ENCODE data around the gene PIK3R5.

PIK3R5 gene

DNA sequence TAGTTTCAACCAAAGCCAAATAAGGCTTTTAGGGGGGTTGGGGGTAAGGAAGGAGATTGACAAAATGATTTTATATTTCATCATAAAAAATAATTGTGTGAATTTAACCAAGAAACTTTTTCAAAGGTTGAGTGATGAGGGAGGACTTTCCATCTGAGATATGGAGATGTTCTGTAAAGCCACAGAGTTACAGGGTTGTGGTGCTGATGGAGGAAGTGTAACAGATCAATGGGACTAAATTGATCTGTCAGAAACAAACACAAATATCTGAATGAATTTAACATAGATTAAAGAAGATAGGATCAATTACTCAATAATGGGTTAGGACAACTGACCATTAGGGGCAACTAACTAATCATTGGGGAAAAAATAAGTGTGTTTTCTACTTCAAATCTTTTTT is 14.2 kb upstream of the PIK3R5 start:
- TF ChIP-seq, protein P1, sequence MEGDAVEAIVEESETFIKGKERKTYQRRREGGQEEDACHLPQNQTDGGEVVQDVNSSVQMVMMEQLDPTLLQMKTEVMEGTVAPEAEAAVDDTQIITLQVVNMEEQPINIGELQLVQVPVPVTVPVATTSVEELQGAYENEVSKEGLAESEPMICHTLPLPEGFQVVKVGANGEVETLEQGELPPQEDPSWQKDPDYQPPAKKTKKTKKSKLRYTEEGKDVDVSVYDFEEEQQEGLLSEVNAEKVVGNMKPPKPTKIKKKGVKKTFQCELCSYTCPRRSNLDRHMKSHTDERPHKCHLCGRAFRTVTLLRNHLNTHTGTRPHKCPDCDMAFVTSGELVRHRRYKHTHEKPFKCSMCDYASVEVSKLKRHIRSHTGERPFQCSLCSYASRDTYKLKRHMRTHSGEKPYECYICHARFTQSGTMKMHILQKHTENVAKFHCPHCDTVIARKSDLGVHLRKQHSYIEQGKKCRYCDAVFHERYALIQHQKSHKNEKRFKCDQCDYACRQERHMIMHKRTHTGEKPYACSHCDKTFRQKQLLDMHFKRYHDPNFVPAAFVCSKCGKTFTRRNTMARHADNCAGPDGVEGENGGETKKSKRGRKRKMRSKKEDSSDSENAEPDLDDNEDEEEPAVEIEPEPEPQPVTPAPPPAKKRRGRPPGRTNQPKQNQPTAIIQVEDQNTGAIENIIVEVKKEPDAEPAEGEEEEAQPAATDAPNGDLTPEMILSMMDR (IDR thresholded peaks at IDR 0.05; ENCODE audit: low read depth, low read length), result no peak
- no peak overlapping the region for H3K4me3 ChIP-seq (ENCODE audit: low read depth, low read length)

DNA sequence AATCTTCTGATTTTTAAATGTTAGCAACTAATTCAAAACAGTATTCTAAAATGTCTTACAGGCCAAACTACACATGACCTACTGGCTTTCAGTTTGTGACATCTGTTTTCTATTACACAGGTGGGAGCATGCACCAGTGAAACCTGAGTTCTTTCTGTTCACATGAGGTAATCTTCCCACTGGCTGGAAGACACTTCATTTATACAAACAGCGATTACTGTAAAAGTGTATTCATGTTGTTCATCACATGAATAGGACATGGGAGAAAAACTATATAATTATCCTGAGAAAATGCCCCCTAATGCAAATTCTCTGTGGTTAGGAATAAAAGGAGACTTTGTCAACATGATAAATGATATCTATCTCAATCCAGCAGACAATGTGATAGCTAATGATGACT is 11.1 kb upstream of the PIK3R5 start:
- TF ChIP-seq, protein P1 (IDR thresholded peaks at IDR 0.05; ENCODE audit: low read depth, low read length), result no peak
- H3K4me3 ChIP-seq (ENCODE audit: low read depth, low read length), result no peak overlapping the region

DNA sequence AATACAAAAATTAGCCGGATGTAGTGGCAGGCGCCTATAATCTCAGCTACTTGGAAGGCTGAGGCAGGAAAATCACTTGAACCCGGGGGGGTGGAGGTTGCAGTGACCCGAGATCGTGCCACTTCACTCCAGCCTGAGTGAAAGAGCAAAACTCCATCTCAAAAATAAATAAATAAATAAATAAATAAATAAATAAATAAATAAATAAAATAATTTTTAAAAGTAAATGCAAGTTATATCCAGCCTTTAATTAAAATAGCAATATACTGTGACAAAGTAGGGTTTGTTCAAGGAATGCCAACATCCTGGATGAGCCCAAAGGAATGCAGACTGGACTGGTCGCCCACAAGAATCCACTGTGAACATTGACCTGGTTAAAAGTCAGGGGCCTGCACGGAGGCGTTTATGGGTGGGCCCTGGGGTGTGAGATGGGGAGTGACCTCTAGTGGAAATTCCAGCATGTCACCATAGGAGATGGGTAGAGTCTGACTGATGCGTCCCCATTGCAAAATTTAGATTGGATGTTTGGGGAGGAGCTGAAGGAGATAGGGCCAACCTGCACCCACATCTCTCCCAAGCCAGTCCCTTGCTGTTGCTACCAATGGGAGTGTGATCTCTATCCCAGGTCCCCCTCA is 9.7 kb upstream of the PIK3R5 start:
- TF ChIP-seq, protein P1 (IDR thresholded peaks at IDR 0.05; ENCODE audit: low read depth, low read length), result no peak
- H3K4me3 ChIP-seq (ENCODE audit: low read depth, low read length), result no peak overlapping the region

DNA sequence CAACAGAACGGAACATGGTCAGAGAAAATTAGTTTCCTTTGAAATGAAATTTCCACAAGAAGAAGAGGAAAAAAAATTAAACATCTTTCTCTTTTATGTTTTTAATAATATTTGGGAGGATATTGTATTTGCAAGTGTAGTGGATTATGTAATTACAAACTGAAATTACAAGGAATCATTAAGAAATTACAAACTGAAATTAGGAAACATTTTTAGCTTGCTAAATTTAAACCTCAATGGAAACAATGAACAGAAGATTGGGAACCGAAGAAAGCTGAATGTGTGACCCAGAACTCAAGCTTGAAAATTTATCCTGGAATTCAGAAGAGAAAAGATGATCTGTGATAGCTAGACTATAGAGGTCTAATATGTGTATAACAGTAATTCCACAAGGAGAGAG is 4.4 kb upstream of the PIK3R5 start:
- TF ChIP-seq, protein P1 (IDR thresholded peaks at IDR 0.05; ENCODE audit: low read depth, low read length), result no peak
- no peak overlapping the region for H3K4me3 ChIP-seq (ENCODE audit: low read depth, low read length)

DNA sequence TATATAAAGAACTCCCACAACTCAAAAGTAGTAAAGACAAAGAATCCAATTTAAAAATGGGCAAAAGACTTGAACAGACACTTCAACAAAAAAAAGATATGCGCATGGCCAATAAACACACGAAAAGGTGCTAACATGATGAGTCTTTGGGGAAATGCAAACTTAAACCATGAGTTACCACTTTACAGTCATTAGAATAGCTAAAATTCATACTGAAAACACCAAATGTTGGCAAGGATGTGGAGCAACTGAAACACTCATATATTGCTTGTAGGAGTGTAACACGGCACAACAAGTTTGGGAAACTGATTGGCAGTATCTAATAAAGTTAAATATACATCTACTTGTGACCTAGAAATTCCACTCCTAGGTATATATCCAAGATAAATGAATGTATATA is 3.0 kb upstream of the PIK3R5 start:
- no peak overlapping the region for H3K4me3 ChIP-seq (ENCODE audit: low read depth, low read length)
- TF ChIP-seq, protein P1 (IDR thresholded peaks at IDR 0.05; ENCODE audit: low read depth, low read length), result no peak

DNA sequence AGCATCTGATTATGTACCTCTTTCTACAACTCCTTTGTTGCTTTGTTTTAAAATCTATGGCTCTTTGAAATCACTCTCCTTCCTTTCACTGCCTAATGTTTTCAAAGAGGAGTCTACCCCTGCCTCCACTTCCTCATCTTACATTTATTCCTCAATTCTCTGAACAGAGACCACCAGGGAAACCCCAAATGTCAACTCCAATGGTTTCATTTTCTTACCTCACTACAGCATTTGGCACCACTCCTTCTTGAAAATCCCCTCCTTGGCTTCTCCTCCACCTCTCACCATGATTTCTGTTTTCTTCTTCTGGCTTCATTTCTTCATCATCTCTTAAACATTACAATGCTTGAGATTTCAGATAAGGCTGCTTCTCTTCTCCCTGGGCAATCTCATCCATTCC is 2.4 kb upstream of the PIK3R5 start:
- H3K4me3 ChIP-seq (ENCODE audit: low read depth, low read length), result no peak overlapping the region
- TF ChIP-seq, protein P1 (IDR thresholded peaks at IDR 0.05; ENCODE audit: low read depth, low read length), result no peak

DNA sequence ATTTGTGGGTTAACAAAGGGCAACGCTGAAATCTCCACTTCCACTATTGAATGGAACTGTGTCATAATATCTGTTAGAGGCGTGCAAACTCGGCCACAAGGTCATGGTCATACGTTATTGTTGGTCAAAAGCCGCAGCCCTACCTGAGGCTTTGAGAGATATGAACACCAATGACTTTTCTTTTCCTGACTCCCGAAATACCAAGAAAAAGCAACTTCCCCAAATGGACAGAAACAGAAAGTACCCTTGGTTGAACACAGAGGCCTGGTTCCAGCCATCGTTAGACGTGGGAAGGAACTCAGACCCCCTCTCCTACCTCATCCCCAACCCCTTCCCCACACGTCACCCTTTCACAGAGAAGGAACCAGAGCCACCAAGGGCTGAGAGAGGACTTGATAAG is 1.4 kb upstream of the PIK3R5 start:
- no peak overlapping the region for H3K4me3 ChIP-seq (ENCODE audit: low read depth, low read length)
- TF ChIP-seq, protein P1 (IDR thresholded peaks at IDR 0.05; ENCODE audit: low read depth, low read length), result no peak

Data from WI38 (cell line).